C4-2B (cell line): ENCODE data around the gene CSH2.

Experiments
- H3K27ac ChIP-seq: fragments of 450-650 bp; 2 replicates; pipeline ENCODE4 v1.5.1; 2017
- CTCF ChIP-seq: fragments of 450-650 bp; conservative IDR thresholded peaks from 2 replicates; pipeline ENCODE4 v1.5.1; 2017; ENCODE audit warnings: mild to moderate bottlenecking
- ZFX ChIP-seq: fragments of 450-650 bp; IDR thresholded peaks from 2 replicates; pipeline ENCODE4 v1.6.1; 2017

Gene CSH2

GRCh38 chr17:63832014-63832413, 41.5 kb downstream of the CSH2 start:
- TF ChIP-seq ZFX (no peak), CTCF (no peak)
- no peak overlapping the region for H3K27ac ChIP-seq

GRCh38 chr17:63831505-63831904, 42.0 kb downstream of the CSH2 start:
- TF ChIP-seq CTCF (no peak), ZFX (no peak)
- no peak overlapping the region for H3K27ac ChIP-seq

- H3K27ac ChIP-seq, result no peak overlapping the region
Measured at GRCh38 chr17:63830904-63831491, 42.5 kb downstream of the CSH2 start.

GRCh38 chr17:63830278-63830677, 43.2 kb downstream of the CSH2 start:
- no peak overlapping the region for H3K27ac ChIP-seq

More at GRCh38 chr17:63830904-63831491, 42.5 kb downstream of the CSH2 start:
- TF ChIP-seq ZFX, result no peak
- no peak for TF ChIP-seq CTCF

GRCh38 chr17:63828936-63829335, 44.5 kb downstream of the CSH2 start:
- H3K27ac ChIP-seq, result no peak overlapping the region
- no peak for TF ChIP-seq ZFX
- no peak for TF ChIP-seq CTCF

More at GRCh38 chr17:63830278-63830677, 43.2 kb downstream of the CSH2 start:
- TF ChIP-seq CTCF (no peak), ZFX (no peak)

GRCh38 chr17:63827801-63828221, 45.7 kb downstream of the CSH2 start:
- peak overlapping the region; percentile 98 for H3K27ac ChIP-seq
- TF ChIP-seq CTCF (peak; percentile 46), ZFX (no peak)

GRCh38 chr17:63827002-63827800, 46.3 kb downstream of the CSH2 start, which contains the start of the genes FTSJ3 and PSMC5:
FTSJ3 (minus strand) TSS chr17:63827663; CDS start chr17:63826902, 761 bp downstream.
PSMC5 (plus strand) TSS chr17:63827431; CDS start chr17:63827491, 60 bp downstream.
- TF ChIP-seq ZFX (no peak), CTCF (peak; percentile 76)
- peak within 1 kb of the TSS; percentile 98 for H3K27ac ChIP-seq
